IPS DF 4.7 (cell line): ENCODE results near the gene ARSD.
"Not testable (repeated sequence)": the region's sequence is repeated elsewhere in the genome, so short reads cannot be mapped to it uniquely, and the experiment has no call there.

Experiments used
- DNase-seq: peaks from one replicate; pipeline ENCODE4 v3.0.0-alpha.2; 2013; ENCODE audit warnings: low spot score; ENCODE audit errors: extremely low read depth

Gene ARSD

DNA sequence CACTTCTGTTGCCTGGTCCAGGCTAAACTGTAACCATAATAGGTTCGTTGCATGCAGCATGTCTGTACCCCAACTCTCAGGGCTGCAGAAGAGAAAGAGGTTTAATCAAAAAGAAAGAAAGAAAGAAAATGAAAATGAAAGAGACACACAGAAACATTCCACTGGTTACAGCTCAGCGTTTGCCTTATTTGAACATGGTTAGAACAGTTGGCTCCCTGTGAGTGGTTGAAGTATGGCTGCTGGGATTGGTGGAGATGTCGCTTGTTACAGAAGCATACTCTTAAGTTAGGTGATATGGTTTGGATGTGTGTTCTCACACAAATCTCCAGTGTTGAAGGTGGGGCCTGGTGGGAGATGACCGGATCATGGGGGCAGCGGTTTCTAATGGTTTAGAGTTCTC lies 36.3 kb downstream of the ARSD start:
- no peak for DNase-seq

DNA sequence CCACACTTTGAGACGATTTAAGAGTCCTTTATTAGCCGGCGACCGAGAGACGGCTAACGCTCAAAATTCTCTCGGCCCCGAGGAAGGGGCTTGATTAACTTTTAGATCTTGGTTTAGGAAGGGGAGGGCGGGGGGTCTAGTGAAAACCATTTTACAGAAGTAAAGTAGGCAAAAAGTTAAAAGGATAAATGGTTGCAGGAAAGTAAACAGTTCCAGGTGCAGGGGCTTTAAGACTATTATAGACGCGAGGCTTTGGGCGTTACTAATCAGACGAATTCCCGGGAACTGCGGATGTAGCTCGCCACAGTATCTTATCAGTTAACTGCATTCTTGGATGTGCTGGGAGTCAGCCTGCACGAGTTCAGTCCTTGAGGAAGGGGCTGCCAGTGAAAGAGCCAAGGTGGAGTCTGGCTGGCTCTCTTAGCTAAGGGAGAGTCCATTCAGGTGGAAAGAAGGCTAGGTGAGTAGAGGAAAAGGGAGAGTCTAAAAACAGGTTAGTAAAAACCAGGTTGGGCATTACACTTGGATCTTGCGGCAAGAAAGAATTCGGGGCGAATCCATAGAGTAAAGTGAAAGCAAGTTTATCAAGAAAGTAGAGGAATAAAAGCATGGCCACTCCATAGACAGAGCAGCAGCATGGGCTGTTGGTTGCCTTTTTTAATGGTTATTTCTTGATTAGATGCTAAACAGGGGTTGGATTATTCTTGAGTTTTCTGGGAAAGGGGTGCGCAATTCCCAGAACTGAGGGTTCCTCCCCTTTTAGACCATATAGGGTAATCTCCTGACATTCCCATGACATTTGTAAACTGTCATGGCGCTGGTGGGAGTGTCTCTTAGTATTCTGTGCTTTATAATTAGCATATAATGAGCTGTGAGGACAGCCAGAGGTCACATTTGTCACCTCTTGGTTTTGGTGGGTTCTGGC lies 38.3 kb downstream of the ARSD start:
- DNase-seq: not testable (repeated sequence)

DNA sequence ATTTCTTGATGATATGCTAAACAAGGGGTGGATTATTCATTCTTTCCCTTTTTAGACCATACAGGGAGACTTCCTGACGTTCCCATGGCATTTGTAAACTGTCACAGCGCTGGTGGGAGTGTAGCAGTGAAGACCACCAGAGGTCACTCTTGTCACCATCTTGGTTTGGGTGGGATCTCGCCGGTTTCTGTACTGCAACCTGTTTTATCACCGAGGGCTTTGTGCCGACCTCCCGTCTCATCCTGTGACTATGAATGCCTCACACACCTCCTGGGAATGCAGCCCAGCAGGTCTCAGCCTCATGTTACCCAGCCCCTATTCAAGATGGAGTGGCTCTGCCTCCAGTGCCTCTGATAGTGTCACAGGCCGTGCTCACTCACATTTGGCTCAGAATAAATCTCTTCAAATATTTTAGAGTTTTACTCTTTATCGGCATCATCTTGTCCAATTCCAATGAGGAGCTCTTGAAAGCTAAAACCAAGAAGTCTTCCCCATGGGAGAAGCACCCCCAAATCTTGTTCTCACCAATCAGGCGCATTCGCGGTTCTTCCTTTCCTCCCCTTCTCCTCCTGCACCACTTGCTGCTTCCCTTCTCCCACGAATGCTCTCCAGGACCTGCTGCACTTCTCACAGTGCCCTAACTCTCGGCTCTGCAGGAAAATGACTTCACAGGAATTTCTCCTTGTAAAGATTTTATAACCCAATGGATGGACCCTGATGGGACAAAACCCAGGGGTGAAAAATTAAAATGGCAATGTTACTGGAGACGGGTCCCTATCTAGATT lies 39.2 kb downstream of the ARSD start:
- DNase-seq: not testable (repeated sequence)

- DNase-seq: no peak
Measured at GRCh38 chrX:2889045-2889605, 40.0 kb downstream of the ARSD start.

DNA sequence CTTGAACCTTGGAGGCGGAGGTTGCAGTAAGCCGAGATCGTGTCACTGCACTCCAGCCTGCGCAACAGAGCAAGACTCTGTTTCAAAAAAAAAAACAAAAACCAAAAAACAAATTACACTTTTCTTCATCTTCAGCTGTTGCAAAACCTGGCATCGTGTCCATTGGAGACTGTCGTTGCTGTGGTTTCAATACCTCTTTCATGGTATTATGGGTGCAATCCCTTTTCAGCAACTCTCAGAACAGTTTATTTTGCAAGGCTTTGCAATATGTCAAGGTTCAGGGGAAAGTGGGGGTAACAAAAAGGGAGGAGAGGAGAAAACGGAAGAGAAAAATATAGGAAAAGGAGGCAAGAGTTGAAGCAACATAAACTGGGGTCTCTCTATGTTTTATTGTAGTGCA lies 40.8 kb downstream of the ARSD start:
- DNase-seq: no peak

DNA sequence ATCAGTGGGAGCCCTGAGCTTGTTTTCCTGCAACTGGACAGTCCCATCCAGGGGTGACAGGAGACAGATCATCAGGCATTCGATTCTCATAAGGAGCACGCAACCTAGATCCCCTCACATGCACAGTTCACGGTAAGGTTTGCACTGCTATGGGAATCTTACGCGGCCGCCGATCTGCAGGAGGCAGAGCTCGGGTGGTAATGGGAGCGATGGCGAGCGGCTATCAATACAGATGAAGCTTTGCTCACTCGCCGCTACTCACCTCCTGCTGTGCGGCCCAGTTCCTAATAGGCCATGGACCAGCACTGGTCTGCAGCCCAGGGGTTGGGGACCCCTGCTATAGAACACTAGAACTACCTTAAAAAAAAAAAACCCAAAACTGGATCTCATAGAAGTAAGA lies 45.4 kb downstream of the ARSD start:
- DNase-seq: no peak

- no peak for DNase-seq
Measured at GRCh38 chrX:2879670-2880069, 49.5 kb downstream of the ARSD start.

DNA sequence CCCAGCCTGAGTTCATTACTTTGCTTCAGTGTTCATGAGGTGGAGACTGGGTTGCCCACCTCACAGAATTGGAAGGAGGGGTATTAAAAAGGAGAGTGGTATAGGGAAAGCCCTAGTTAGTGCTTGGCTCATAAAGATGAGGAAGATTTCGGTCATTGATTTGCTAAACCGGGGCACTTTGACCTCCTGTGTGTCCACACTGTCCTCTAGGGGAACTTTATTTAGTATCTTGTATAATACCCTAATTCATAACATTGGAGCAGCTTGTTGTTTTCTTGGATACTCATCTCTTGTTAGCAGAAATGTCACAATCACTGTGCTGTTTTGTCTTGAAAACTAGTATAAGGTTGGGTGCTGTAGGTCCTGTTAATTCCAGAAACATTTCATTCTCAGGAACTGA lies 50.6 kb downstream of the ARSD start:
- DNase-seq: no peak

DNA sequence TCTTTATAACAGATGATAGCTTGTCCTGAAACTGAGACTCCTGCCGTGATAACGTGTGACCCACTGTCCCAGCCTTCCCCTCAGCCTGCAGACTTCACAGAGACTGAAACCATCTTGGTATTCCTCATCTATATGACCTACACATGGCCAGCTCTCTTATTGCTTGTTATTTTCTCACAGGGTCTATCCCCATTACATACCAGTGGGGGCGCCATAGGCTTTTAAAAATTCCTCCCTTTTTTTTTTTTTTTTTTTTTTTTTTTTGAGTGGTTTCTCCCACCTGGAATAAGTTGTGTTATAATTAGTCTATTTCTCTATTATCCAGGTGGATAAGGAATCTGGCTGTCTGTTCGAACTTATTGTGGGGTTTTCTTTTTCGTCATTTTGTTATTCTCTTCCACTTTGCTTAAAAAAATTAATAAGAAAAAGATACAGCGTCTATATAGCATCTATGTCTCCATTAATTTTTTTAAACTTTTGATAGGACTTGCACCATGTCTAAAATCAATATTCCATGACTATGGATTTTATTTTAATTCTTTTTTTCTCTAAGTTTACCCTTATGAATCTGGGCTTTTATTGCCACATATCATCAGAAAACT lies 53.2 kb downstream of the ARSD start:
- no peak for DNase-seq

DNA sequence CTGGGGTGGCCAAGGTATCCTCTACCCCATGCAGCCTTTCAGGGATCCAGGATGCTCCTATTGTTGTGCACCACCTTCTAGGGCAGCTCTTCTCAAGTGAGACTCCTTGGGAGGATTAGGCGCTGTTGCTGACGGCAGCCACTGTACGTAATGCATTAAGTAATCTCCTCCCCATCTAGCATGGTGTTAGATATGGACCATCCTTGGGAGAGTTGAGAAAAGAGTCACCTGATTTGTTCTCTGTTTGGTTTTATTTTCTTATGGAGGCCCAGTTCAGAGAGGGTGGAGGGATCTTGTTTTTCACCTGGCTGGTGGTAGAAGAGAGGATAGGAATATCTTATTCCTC lies 54.0 kb downstream of the ARSD start:
- DNase-seq: no peak

- no peak for DNase-seq
Measured at GRCh38 chrX:2874222-2875135, 54.7 kb downstream of the ARSD start.

GRCh38 chrX:2872671-2873277 lies 56.4 kb downstream of the ARSD start:
- no peak for DNase-seq

DNA sequence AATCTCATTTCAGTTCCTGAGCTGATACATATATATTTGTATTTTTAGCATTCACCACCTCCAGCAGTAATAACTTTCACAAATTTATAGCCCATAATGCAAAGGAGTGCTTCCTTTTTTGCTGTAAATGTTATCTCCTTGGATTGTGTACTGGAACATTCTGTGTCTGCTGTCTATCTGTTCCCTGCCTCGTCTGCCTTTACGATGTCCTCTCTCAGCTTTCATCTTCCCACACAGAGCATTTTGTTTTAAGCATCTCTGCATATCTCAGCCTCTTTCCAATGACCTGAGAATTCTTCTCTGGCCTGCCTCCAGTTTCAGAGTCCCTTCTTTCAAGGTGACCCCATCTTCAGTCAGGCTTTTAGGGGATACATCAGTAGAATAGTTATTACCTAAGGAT lies 57.3 kb downstream of the ARSD start:
- no peak for DNase-seq

DNA sequence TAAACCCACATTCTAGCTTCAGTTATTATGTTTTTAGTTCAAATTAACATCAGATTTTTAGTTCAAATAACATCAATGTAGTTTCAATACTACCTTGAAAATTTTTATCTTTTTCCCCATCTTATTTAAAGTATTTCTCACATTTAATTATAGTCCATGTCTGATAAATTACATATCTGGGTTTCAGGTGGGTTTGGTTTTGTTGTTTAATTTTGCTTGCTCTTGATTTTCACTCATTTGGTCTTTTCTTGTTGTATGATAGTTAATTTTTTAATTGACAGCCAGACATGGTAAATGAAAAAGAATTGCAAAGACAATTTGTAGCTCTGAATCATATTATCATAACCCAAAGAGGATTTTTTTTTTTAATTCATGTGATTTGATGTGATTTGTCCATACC lies 58.5 kb downstream of the ARSD start:
- DNase-seq: no peak

DNA sequence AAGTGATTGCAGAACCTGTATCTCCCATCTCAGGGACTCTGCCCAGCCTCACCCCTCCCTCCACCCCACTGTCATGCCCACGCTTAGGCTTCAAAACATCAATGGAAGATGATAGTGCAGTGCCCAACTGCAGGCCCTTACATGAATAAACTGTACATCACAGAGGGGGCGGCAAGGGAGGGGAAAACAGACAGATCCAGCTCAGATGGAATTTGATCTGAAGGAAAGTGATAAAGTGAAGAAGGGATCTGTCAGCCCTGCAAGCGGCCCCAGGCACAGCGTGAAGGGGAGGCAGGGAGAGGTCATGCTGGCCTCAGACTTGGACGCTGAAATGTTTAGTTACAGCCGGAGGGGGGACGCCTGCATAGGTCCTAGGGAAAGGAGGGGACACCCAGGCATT lies 61.9 kb downstream of the ARSD start:
- DNase-seq: no peak

- no peak for DNase-seq
Measured at GRCh38 chrX:2863646-2864045, 65.5 kb downstream of the ARSD start.

DNA sequence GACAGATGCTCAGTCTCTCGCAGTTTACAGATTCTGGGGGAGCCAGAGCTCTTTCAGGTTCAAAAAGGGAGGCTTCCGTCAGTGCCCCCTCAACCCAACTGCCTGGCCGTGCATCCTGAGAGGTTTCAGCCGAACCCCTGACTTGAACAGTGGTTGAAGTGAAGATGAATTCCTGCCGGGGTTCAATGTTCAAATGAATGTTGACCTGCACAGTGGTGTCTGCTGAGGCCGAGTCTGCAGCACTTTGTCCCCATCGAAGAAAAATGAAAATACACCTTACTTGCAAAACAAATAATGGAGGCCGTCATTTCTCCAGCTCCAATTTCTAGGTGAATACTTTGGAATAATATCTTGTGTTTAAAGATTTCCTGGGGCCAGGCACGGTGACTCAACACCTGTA lies 66.7 kb downstream of the ARSD start:
- no peak for DNase-seq

GRCh38 chrX:2859197-2859797 lies 69.8 kb downstream of the ARSD start:
- no peak for DNase-seq

DNA sequence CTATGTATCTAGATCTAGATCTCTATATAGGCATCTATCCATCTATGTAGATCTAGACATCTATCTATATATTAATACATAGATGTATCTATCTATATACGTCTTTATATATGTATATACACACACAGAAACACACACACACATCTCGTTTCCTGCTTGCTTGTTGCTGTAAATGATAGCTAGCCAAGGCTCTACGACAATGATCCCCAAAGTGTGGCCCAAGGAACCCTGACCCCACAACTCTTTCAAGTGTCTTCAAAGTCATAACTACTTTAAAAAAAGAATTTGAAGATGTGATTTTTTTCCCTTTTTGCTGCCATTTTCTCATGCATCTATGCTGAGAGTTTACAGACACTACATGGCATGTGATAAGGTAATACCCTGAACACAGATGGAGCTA lies 71.6 kb downstream of the ARSD start:
- DNase-seq: no peak

DNA sequence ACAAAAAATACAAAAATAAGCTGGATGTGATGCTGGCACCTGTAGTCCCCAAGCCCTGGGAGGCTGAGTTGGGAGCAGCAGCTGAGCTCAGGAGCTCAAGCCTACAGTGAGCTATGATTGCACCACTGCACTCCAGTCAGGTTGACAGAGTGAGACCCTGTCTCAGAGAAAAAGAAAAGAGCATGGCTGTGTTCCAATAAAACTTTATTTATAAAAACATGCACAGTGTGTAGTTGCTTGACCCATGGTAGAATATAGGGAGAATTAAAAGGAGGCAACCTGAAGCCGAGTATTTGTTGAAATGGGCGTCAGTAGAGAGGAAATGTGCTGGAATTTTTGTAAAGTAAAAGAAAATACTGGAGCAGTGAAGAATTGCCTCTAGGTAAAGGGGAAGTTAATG lies 73.4 kb downstream of the ARSD start:
- DNase-seq: no peak
